ENCODE data around the gene RAB3C.

The RAB3C gene

DNA sequence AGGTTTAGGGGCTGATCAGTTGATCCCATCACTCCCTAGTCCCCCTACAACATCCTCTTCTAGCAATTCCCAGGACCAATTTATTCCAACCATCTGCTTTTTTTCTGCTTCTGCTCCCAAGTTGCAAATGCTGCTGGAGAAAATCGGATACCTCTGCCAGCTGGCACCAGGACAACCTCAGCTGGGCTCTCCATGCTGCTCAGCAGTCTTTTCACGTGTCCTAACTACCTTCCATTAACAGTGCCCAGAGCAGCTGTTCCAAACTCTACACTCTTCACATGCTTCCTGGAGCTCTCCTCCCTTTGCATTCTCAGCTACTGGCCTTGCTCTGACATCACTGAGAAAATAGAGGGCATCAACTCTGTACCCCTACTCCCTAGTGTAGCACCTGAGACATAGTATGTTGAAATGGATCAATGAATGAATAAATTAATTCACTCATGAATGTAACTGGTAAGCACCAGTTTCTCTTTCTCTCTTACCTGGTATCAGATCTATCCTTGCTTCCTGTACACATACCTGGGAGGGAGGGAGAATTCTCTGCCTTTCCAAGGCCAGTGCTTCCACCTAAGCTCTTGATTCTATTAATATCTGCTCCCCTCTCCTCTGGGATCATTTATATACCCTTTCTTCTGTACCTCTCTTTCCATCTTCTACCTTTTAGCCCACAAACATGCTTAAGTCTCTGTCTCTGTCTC is 191.0 kb downstream of the RAB3C start:
- no peak for FAIRE-seq
- no peak for TF ChIP-seq POLR2A (IDR thresholded peaks at IDR 0.05; ENCODE audit: low read depth, low read length)
- no peak for DNase-seq (ENCODE audit: insufficient read length, low spot score)

DNA sequence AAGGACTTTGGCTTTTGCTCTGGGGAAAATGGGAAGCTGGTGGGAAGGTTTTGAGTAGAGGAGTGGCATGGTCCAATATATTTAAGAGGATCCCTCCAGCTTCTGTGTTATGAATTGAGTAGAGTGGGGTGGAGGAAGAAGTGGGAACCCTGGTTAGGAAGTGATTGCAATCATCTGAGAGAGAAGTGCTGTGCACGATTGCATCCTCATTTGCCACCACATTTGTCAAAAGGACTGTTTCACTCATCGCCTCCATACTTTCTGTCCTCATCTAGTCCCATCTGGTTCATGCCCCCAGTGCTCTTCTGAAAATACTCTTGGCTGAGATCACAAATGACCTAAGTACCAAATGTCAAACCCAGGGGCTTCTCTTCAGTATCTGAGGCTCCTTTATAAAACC is 192.1 kb downstream of the RAB3C start:
- TF ChIP-seq POLR2A (IDR thresholded peaks at IDR 0.05; ENCODE audit: low read depth, low read length): no peak
- no peak for FAIRE-seq
- DNase-seq (ENCODE audit: insufficient read length, low spot score): no peak

DNA sequence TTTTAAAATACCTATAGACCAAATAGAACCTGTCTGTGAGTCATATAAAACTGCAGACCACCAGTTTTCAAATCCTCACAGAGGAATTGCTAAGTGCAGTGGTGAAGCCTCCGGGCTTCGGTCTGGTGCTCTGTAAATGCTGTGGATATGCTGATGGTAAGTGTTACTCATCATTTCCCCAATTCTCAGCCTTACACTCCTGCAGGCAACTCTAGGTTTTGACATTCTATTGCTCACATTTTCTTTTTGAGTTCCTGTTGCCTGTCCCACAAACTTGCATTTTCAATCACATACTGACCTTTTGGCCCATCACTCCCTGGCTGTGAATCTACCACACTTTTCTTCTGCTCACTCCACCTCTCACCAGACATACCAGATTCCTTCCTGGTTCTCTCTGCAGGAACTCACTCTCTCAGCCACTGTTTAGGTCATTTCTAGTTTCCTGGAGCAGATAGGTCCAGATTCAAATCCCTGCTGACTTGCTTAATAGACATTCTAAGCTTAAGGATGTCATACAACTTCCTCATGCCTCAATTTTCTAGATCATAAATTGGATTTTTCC is 192.9 kb downstream of the RAB3C start:
- FAIRE-seq: no peak

DNA sequence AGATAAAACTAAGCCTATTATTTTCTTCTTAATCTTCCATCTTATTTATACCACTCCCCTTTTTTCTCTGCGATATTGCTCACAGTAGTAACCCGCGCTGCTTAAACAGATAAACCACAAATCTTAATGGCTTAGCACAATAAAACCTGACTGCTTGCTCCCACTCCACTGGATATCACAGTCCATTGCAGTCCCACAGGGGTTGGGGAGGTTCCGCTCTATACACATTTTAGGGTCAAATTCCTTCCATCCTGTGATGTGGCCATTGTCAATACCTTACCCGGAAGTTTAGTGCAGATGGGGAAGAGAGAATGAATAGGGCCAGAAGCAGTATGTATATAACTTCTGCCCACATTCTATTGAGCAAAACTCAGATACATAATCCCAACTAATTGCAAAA is 193.7 kb downstream of the RAB3C start:
- no peak for DNase-seq (ENCODE audit: insufficient read length, low spot score)
- FAIRE-seq: no peak
- TF ChIP-seq POLR2A (IDR thresholded peaks at IDR 0.05; ENCODE audit: low read depth, low read length): no peak

More for the DNA sequence above, 192.9 kb downstream of the RAB3C start:
- DNase-seq (ENCODE audit: insufficient read length, low spot score): no peak
- TF ChIP-seq POLR2A (IDR thresholded peaks at IDR 0.05; ENCODE audit: low read depth, low read length): no peak

DNA sequence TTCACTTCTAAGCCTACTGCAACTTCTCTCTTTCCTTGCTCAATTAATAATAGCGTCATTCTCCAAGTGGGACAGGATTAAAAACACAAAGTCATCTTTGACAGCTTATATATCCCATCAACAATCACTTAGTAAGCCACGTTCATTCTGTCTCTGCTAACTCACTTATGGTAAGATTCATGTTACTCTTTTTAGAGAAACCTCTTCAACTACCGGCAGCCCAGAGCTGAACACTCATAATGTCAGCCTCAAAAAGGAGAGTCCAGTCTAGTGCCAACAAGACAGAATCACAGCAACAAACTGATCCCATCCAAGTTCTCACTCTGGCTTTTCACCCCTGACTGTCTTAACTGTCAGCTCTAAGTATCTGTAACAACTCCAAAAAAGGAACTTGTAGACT is 196.0 kb downstream of the RAB3C start:
- FAIRE-seq: no peak

DNA sequence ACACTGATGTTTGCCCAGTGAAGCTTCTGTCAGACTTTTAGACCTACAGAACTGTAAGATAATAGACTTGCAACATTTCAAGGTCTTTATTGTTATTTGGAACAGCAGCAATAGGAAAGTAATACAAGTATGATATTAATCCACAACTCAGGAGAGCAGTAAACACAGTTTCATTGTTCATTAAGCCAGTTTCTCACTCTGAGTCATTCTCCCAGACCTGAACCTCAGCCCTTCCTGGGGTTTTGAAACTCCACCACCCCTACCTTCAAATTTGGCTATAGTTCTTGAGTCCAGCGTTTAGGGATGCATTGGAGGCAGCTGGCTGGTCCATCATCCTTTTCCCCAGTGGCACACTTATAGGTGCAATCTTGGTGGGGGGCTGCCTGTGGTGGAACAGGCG is 203.2 kb downstream of the RAB3C start:
- no peak for FAIRE-seq
- TF ChIP-seq POLR2A (IDR thresholded peaks at IDR 0.05; ENCODE audit: low read depth, low read length): no peak
- no peak for DNase-seq (ENCODE audit: insufficient read length, low spot score)

More for the DNA sequence above, 196.0 kb downstream of the RAB3C start:
- TF ChIP-seq POLR2A (IDR thresholded peaks at IDR 0.05; ENCODE audit: low read depth, low read length): no peak
- DNase-seq (ENCODE audit: insufficient read length, low spot score): no peak

DNA sequence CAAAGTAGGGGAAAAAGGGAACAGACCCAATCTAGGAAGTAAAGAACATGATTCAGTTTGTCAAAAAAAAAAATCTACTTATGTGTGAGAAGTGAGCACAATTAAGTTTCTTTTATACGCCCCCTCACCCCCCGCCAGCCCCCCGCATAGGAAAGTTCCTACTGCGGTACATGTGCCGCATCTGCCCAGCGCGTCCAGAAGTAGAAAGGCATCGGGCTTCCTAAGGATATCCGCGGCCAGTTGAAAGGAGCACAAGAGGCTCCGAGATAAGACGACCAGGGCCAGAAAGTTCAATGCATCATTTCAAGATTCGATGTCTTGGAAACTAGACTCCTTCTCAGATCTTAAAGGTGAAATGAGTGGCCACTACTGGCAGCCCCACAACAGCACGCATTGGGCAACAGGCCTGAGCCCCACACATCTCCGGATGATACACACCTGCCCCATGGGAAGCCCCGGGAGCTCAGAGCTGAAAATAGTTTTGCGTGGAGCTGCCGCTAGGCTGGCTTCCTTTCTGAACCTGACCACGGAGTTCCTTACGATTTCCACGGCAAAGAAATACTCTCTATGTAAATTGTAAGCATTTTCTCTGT is 203.9 kb downstream of the RAB3C start:
- FAIRE-seq: no peak
- no peak for DNase-seq (ENCODE audit: insufficient read length, low spot score)
- no peak for TF ChIP-seq POLR2A (IDR thresholded peaks at IDR 0.05; ENCODE audit: low read depth, low read length)

DNA sequence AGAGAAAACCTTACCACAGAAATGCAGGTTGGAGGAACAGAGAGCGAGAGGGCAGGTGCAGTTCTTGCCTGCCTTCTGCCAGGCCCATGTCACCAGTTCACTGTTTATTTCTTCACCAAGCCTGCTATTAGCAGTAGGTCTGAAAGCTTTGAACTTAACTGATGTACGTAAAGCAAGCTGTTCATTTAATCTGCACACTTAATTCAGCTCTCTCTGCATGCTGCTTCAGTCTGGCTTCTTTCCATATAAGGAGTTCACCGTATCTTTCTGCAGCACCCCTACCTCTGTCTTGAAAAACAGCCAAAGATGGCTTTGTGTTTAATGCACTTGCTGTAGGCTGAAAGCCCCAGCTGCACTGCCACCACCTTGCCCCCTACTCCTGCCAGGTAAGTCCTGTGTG is 205.1 kb downstream of the RAB3C start:
- no peak for DNase-seq (ENCODE audit: insufficient read length, low spot score)
- no peak for FAIRE-seq
- TF ChIP-seq POLR2A (IDR thresholded peaks at IDR 0.05; ENCODE audit: low read depth, low read length): no peak

DNA sequence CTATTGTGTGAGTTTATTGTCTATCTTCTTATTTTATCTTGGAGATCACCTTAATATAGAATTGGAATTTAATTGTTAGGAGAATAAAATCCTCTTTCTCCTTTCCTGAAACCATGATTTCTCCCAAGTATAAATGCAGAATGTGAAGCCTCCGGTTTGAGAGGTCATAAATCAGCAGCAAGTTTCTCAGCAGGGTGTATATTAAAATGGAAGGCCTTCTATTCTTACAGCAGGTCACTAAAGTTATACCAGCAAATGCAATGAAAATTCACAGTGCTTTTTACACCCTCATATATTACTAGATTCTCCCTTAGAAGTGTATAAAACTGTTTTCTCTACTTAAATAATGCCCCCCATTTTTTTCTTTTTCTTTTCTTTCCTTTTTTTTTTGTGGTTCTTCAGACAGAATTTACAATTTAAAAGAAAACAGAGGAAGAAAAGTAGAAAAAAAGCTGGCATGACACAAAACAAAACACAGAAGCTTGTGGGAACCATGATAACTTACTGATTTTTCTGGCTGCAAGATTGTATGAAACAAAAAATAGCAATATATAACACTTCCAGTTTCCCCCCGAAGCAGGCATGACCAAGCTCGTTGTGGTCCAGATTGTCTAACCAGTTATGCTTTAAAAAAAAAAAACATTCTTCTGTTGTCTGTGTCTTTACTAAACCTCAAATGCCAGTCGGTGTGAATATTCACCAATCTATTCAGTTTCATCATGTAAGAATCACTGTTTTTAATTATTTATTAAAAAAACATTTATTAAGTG is 211.2 kb downstream of the RAB3C start:
- no peak for DNase-seq (ENCODE audit: insufficient read length, low spot score)
- FAIRE-seq: no peak
- no peak for TF ChIP-seq POLR2A (IDR thresholded peaks at IDR 0.05; ENCODE audit: low read depth, low read length)

DNA sequence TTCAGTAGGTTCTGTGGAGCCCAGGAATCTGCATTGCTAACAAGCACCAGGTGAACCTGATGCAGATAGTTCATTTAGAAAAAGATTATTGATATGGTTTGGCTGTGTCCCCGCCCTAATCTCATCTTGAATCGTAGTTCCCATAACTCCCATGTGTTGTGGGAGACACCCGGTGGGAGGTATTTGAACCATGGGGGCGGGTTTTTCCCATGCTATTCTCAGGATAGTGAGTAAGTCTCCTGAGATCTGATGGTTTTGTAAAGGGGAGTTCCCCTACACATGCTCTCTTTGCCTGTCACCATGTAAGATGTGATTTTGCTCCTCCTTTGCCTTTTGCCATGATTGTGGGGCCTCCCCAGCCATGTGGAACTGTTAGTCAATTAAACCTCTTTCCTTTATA is 212.0 kb downstream of the RAB3C start:
- no peak for FAIRE-seq
- no peak for TF ChIP-seq POLR2A (IDR thresholded peaks at IDR 0.05; ENCODE audit: low read depth, low read length)
- DNase-seq (ENCODE audit: insufficient read length, low spot score): no peak

DNA sequence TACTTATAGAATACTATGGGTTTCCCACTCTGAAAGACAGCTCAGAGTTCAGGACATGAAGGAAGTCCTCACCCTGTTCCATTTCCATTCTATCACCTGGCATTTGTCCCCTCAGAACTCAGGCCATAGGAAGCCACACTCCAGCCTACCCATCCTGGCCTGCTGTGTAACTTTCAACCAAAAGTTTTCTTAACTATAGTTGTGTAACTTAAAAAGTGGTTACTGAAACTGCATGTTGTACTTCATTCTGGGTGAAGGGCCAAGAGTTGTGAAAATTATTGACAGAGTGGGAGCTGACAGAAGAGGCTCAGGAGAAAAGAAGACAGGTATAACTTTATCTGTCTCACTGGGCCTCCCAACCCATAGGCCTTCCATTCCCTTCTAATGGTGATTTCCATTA is 212.5 kb downstream of the RAB3C start:
- DNase-seq (ENCODE audit: insufficient read length, low spot score) (no peak), FAIRE-seq (no peak)
- TF ChIP-seq POLR2A (IDR thresholded peaks at IDR 0.05; ENCODE audit: low read depth, low read length): no peak

DNA sequence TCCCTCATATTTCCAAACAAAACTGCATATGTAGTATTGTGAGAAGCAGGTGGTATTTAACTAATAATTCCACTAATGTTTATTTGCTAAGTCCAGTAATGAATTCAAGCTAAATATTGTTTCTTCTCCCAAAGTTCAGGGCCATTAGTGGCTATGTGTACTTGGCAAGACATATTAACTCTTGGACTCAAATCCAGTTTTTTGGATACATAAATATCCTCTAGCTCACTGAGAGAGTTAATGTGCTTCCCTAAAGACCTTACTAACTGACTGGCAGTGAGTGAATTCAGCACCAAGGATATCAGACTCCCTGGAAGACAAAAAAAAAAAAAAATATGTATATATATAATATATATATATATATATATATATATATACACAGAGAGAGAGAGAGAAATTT is 214.1 kb downstream of the RAB3C start:
- no peak for DNase-seq (ENCODE audit: insufficient read length, low spot score)
- no peak for TF ChIP-seq POLR2A (IDR thresholded peaks at IDR 0.05; ENCODE audit: low read depth, low read length)
- FAIRE-seq: no peak

DNA sequence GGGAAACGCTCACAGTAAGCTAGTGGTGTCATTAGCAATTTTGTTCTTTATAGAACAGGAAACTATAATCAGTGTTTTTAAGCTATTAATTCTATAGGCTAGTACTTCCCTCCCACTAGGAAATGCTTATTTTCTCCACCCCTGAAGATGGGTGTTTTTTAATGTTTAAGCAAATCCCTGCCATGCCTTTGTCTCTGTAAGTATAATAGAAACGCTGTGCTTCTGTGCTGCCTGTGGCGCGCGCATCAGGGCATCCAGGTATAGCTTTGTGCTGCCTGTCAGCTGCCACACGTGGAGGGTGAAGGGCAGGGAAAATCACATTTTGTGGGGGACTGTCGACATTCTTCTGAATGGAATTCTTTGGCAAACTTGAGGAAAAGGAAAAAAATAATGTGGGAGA is 217.5 kb downstream of the RAB3C start:
- FAIRE-seq: no peak
- TF ChIP-seq POLR2A (IDR thresholded peaks at IDR 0.05; ENCODE audit: low read depth, low read length): no peak
- DNase-seq (ENCODE audit: insufficient read length, low spot score): no peak

DNA sequence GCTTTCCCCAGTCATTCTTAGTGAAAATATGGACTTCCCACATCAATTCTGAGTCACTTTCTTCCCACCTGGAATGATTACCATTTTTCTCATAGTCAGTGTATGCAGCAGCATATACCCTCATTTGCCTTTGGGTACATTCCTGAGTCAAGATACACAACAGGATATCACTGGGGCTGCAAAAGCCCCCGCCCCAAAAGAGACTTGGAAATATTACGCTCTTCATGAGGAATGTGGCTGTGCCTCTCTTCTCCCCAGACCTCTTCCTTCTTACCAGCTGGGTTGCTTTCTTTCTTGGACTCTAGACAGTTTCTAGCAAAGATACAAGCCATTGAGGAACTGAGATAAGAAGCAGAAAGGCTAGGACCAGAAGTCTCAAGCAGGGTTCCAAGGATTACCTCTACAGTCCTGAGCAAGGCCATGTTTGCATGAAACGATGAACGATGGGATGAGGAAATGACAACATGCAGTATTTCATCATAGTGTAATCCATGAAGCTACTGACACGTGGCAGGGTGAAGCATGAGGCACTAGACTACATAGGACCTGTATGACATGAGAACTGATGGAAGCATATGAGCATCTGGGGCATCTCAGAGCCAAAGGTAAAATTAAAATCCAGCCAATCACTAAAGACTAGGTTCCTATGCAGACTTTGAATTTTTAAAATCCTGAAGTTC is 218.1 kb downstream of the RAB3C start:
- no peak for DNase-seq (ENCODE audit: insufficient read length, low spot score)
- no peak for TF ChIP-seq POLR2A (IDR thresholded peaks at IDR 0.05; ENCODE audit: low read depth, low read length)
- FAIRE-seq: no peak

All from H54 (cell line).